ENCODE measurements around the gene STX11. TPM values are rescaled to one million over a fixed set of nuclear protein-coding genes. Genes with fewer than 3 reads are reported as not detected.

STX11 gene
- total RNA-seq, 3 donors from 2014 or later = 20.0 to 46.4 (median 22.8) TPM

DNA sequence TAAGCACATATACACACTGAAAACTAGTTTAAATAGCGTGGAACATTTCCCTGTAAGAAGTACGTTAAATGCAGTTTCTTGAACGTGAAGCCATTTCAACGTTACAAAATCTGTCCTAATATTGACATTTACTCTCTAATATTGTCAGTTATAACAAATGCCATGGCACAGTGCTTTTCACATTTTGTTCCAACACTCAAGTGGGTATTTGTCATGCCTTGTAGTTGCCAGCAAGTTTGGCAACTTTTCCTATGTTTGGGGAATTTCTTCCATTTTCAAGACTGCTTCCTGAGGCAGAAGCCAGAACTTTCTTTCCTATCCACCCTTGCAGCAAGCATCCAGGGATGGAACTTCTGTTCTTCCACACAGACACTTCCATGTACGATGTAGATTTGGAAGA lies 63.0 kb downstream of the STX11 start:
- TF ChIP-seq, protein P1, sequence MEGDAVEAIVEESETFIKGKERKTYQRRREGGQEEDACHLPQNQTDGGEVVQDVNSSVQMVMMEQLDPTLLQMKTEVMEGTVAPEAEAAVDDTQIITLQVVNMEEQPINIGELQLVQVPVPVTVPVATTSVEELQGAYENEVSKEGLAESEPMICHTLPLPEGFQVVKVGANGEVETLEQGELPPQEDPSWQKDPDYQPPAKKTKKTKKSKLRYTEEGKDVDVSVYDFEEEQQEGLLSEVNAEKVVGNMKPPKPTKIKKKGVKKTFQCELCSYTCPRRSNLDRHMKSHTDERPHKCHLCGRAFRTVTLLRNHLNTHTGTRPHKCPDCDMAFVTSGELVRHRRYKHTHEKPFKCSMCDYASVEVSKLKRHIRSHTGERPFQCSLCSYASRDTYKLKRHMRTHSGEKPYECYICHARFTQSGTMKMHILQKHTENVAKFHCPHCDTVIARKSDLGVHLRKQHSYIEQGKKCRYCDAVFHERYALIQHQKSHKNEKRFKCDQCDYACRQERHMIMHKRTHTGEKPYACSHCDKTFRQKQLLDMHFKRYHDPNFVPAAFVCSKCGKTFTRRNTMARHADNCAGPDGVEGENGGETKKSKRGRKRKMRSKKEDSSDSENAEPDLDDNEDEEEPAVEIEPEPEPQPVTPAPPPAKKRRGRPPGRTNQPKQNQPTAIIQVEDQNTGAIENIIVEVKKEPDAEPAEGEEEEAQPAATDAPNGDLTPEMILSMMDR (IDR thresholded peaks at IDR 0.05) = no peak
- no peak for TF ChIP-seq POLR2A (IDR thresholded peaks at IDR 0.05)
- no peak for TF ChIP-seq POLR2AphosphoS5 (IDR thresholded peaks at IDR 0.05)
- no peak for DNase-seq (ENCODE audit: low spot score in 2 of 2)
- Histone ChIP-seq H3K9me3 (no peaks in the 10 kb centered on the region), H3K4me3 (no peak overlapping the region), H3K27me3 (no peaks in the 10 kb centered on the region), H3K36me3 (no peaks in the 10 kb centered on the region), H3K27ac (no peak overlapping the region), H3K4me1 (peaks cover 0 to 4% of the 10 kb centered on the region in 2 donors)
- intact Hi-C loops (cut with DNase I; ENCODE audit: low total_unique reads) = loop anchor here (10.0 kb wide), 1 partner anchor 1469 kb away; no protein-coding TSS in a partner anchor

DNA sequence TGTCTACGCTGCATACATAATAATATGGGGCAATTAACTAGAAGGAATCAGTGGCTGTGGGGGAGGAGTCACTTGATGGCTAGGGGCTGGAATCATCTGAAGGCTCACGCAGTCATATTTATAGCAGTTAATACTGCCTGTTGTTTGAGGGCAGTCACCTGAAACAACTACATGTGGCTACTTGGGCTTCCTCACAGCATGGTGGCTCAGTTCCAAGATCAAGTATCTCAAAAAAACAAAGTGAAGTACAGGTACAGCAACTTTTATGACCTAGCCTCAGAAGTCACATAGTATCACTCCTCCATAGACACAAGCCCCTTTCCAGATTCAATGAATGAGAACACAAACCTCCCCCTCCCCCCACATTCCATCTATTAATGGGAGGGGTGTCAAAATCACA lies 63.7 kb downstream of the STX11 start:
- intact Hi-C loops (cut with DNase I; ENCODE audit: low total_unique reads) = loop anchor here (10.0 kb wide), 1 partner anchor 1469 kb away; no protein-coding TSS in a partner anchor
- Histone ChIP-seq H3K4me3 (no peak overlapping the region), H3K36me3 (no peaks in the 10 kb centered on the region), H3K27ac (no peak overlapping the region), H3K27me3 (no peaks in the 10 kb centered on the region), H3K4me1 (peaks cover 0 to 4% of the 10 kb centered on the region in 2 donors), H3K9me3 (no peaks in the 10 kb centered on the region)
- no peak for DNase-seq (ENCODE audit: low spot score in 2 of 2)
- TF ChIP-seq POLR2A (IDR thresholded peaks at IDR 0.05) (no peak), POLR2AphosphoS5 (IDR thresholded peaks at IDR 0.05) (no peak)
- TF ChIP-seq, protein P1 (IDR thresholded peaks at IDR 0.05) = no peak

DNA sequence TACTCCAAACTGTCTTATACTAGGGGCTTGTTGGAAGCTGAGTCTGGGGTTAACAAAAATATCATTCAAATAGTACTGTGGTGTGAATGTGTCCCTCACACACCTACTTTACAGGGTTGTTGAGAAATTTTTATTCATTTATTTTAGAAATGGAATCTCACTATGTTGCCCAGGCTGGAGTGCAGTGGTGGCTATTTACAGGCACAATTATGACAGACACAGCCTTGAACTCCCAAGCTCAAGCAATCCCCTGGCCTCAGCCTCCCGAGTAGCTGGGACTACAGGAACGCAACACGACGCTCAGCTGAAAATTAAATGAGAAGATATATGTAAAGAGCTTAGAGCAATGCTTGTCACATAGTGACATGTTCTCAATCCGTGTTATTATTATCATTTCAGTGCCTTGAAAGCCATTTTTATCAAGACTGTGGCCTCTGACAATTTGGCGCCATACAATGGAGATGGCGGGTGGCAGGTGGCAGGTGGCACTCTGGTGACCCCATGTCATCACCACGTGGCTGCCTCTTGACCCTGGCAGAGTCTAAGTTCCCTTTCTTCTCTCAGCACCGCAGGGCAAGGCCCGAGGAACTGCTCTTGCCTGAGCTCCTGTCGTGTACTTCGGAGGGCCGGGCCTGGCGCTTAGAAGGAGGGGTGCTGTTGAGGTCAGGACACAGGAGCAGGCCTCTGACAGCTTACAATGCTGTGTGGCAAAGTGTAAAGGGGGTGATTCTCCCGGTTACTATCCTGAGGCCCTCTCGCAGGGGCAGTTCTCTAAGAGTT lies 64.5 kb downstream of the STX11 start:
- Histone ChIP-seq H3K4me3 (peak overlapping the region in 2 of 3 donors; percentile 68 to 77), H3K27ac (peak overlapping the region; percentile 92 to 95), H3K4me1 (peaks cover 0 to 4% of the 10 kb centered on the region in 2 donors), H3K36me3 (no peaks in the 10 kb centered on the region), H3K9me3 (no peaks in the 10 kb centered on the region), H3K27me3 (no peaks in the 10 kb centered on the region)
- TF ChIP-seq POLR2AphosphoS5 (IDR thresholded peaks at IDR 0.05) (no peak), POLR2A (IDR thresholded peaks at IDR 0.05) (no peak)
- TF ChIP-seq, protein P1 (IDR thresholded peaks at IDR 0.05) = no peak
- DNase-seq (ENCODE audit: low spot score in 2 of 2) = no peak
- intact Hi-C loops (cut with DNase I; ENCODE audit: low total_unique reads) = loop anchor here (10.0 kb wide), 1 partner anchor 1470 kb away; no protein-coding TSS in a partner anchor

DNA sequence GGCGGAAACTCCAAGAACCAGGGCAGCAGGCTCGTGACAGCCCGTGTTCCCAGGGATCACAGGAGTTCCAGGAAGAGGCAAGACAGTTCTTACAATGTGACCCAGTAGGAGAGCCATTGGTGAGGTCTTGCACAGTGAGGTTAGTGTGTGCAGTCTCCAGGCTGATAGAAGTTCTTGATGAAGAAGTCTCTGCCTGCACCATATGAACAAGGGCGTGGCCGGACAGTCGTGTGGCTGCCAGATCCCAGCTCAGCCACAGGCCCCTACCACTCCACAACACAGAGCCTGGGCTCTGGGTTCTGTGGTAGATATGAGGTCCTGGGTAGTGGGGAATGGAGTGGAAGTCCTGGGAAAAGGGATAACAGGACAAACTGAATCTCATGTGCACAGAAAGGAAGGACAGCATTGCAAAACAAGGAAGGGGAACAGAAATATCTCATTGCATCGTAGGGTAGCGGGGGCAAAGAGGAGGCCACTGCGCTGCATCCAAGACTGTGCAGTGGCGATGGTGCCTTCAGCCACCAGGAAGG lies 65.2 kb downstream of the STX11 start:
- peak overlapping the region; percentile 53 to 77 (median 68) for H3K4me3 ChIP-seq
- no peaks in the 10 kb centered on the region for H3K36me3 ChIP-seq
- intact Hi-C loops (cut with DNase I; ENCODE audit: low total_unique reads) = loop anchor here (10.0 kb wide), 1 partner anchor 1471 kb away; no protein-coding TSS in a partner anchor
- TF ChIP-seq POLR2AphosphoS5 (IDR thresholded peaks at IDR 0.05) = no peak
- TF ChIP-seq, protein P1 (IDR thresholded peaks at IDR 0.05) = no peak
- no peak for TF ChIP-seq POLR2A (IDR thresholded peaks at IDR 0.05)
- peaks cover 0 to 4% of the 10 kb centered on the region in 2 donors for H3K4me1 ChIP-seq
- H3K27me3 ChIP-seq = no peaks in the 10 kb centered on the region
- no peaks in the 10 kb centered on the region for H3K9me3 ChIP-seq
- DNase-seq (ENCODE audit: low spot score in 2 of 2) = no peak
- peak overlapping the region; percentile 92 to 95 for H3K27ac ChIP-seq

All from breast epithelium (tissue), 4 donors.